PC-9 (cell line): ENCODE measurements around the gene RPS6KB1. TPM values are rescaled to one million over a fixed set of nuclear protein-coding genes. Genes with fewer than 3 reads are reported as not detected.
"Not testable (repeated sequence)": the region's sequence is repeated elsewhere in the genome, so short reads cannot be mapped to it uniquely, and the experiment has no call there.

Experiments used
- BruUV-seq: library from RNA; stranded (reverse); fragments of 400-500 nt; replicated peaks from 2 replicates; lab custom pipeline; 2021; lab: Mats Ljungman, UMichigan
- CTCF ChIA-PET: fragments of 300-600 bp; sonication (Branson Sonifier 250); formaldehyde crosslinking; loops from one replicate; lab custom pipeline; 2022; ENCODE audit warnings: antibody characterized with exemption; lab: Charles Lee
- POLR2A ChIA-PET: fragments of 300-600 bp; sonication (Branson Sonifier 250); formaldehyde crosslinking; loops from one replicate; lab custom pipeline; 2022; ENCODE audit warnings: antibody characterized with exemption; ENCODE audit not compliant: unreplicated experiment; lab: Charles Lee
- DNase-seq, 2 experiments: peaks; one replicate each; pipeline versions ENCODE4 v3.0.0 to v3.0.0-alpha.2; 2015 to 2022; ENCODE audit warnings: mixed read lengths in 1 of 2
- H2AFZ ChIP-seq: fragments of 200-600 bp; sonication (generic); 2 replicates; pipeline ENCODE4 v1.8.1; 2017; ENCODE audit warnings: antibody characterized with exemption
- H3F3A ChIP-seq: fragments of 200-600 bp; sonication (generic); 2 replicates; pipeline ENCODE4 v1.8.1; 2017; ENCODE audit warnings: antibody characterized with exemption, mild to moderate bottlenecking, low read depth; ENCODE audit not compliant: insufficient read depth
- H3K27ac ChIP-seq: fragments of 200-600 bp; sonication (generic); 2 replicates; pipeline ENCODE4 v1.6.1; 2016; ENCODE audit warnings: mixed run types
- H3K27me3 ChIP-seq: fragments of 200-600 bp; sonication (generic); 2 replicates; pipeline ENCODE4 v1.6.1; 2016; ENCODE audit warnings: low read depth, mixed run types; ENCODE audit not compliant: insufficient read depth
- H3K36me3 ChIP-seq: fragments of 200-600 bp; sonication (generic); 2 replicates; pipeline ENCODE4 v1.6.1; 2016; ENCODE audit warnings: low read depth, mixed run types
- H3K4me1 ChIP-seq: fragments of 200-600 bp; sonication (generic); replicated peaks from 2 replicates; pipeline ENCODE4 v1.6.1; 2016; ENCODE audit warnings: mixed run types; ENCODE audit not compliant: insufficient read depth
- H3K4me2 ChIP-seq: fragments of 200-600 bp; sonication (generic); 2 replicates; pipeline ENCODE4 v1.6.1; 2017; ENCODE audit warnings: mixed run types
- H3K4me3 ChIP-seq: fragments of 200-600 bp; sonication (generic); 2 replicates; pipeline ENCODE4 v1.6.1; 2016; ENCODE audit warnings: mixed run types
- H3K79me2 ChIP-seq: fragments of 200-600 bp; sonication (generic); 2 replicates; pipeline ENCODE4 v1.6.1; 2017; ENCODE audit warnings: low read depth, mixed run types
- H3K9me2 ChIP-seq: fragments of 200-600 bp; sonication (generic); 2 replicates; pipeline ENCODE4 v1.8.1; 2017; ENCODE audit warnings: mild to moderate bottlenecking; ENCODE audit not compliant: insufficient read depth
- H3K9me3 ChIP-seq: fragments of 200-600 bp; sonication (generic); 2 replicates; pipeline ENCODE4 v1.8.1; 2016; ENCODE audit warnings: low read depth; ENCODE audit not compliant: insufficient read depth
- H4K20me1 ChIP-seq: fragments of 200-600 bp; sonication (generic); 2 replicates; pipeline ENCODE4 v1.8.1; 2017; ENCODE audit not compliant: insufficient read depth
- CTCF ChIP-seq: fragments of 200-600 bp; sonication (generic); conservative IDR thresholded peaks from 2 replicates; pipeline ENCODE4 v1.6.1; 2017; ENCODE audit warnings: mixed run types, antibody characterized with exemption, mild to moderate bottlenecking, moderate library complexity
- EZH2 ChIP-seq: fragments of 200-600 bp; sonication (generic); IDR thresholded peaks from 2 replicates; pipeline ENCODE4 v1.8.0; 2017; ENCODE audit warnings: antibody characterized with exemption, low read depth
- intact Hi-C: fragments of 100-400 bp; cut with micrococcal nuclease; formaldehyde crosslinking; loops from one replicate; pipeline ENCODE4 v1.10.0; 2022; ENCODE audit not compliant: unreplicated experiment
- total RNA-seq: library from RNA; stranded (reverse); gene quantifications from 2 replicates; pipeline ENCODE4 v1.2.3, GENCODE V29; 2021

RPS6KB1 gene
- total RNA-seq, 1 experiment from 2014 or later = 41.8 TPM

DNA sequence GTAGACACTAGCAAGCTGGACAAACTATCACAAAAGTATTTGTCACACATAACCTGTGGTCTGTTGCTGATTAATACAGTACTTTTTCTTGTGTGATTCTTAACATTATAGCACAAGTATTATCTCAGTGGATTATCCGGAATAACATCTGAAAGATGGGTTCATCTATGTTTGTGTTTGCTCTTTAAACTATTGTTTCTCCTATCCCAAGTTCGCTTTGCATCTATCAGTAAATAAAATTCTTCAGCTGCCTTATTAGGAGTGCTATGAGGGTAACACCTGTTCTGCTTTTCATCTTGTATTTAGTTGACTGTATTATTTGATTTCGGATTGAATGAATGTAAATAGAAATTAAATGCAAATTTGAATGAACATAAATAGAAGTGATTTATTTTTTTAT, 57.1 kb downstream of the RPS6KB1 start:
- intact Hi-C loops = no loop called here
- no peak for DNase-seq
- peaks cover 23% of the 10 kb centered on the region for H3F3A ChIP-seq
- no peaks in the 10 kb centered on the region for H4K20me1 ChIP-seq
- no TSS peak for BruUV-seq
- no peak overlapping the region for H3K27ac ChIP-seq
- H3K9me2 ChIP-seq = no peaks in the 10 kb centered on the region
- no peaks in the 10 kb centered on the region for H3K4me1 ChIP-seq
- ChIA-PET CTCF (no interaction called here), POLR2A (no interaction called here)
- H2AFZ ChIP-seq = no peak overlapping the region
- peaks cover 19% of the 10 kb centered on the region; the same call in 1 of the 2 replicates for H3K36me3 ChIP-seq
- H3K27me3 ChIP-seq = no peaks in the 10 kb centered on the region
- TF ChIP-seq EZH2 (no peak), CTCF (no peak)
- no peak overlapping the region for H3K4me3 ChIP-seq
- H3K9me3 ChIP-seq = no peaks in the 10 kb centered on the region
- no peaks in the 10 kb centered on the region for H3K79me2 ChIP-seq
- no peak overlapping the region for H3K4me2 ChIP-seq

DNA sequence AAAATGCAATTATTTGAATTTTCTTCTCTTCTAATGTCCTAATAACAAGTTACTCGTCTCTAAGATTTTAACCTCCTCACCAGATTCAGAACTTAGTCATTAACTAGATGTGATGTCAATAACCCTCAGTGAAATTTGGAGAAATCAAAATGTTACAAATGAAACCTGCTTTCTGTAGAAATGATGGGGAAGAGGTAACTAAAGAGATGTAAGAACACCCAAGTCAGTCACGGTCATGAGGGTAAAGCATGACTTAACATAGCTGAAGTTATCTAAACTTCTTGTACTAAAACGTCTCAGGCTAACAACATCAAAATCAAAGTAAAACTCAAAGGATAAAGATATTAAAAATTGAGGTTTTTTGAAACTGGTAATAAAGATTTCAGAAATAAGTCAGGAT, 61.9 kb downstream of the RPS6KB1 start:
- no peak for TF ChIP-seq CTCF
- no peak for TF ChIP-seq EZH2
- Histone ChIP-seq H4K20me1 (no peaks in the 10 kb centered on the region; the same call in 1 of the 2 replicates), H3K4me3 (no peak overlapping the region), H3K9me3 (no peaks in the 10 kb centered on the region), H3K79me2 (no peaks in the 10 kb centered on the region), H3K27ac (no peak overlapping the region), H3K4me1 (no peaks in the 10 kb centered on the region), H3K4me2 (no peak overlapping the region), H3F3A (peaks cover 4% of the 10 kb centered on the region; the same call in 1 of the 2 replicates), H3K9me2 (no peaks in the 10 kb centered on the region), H3K36me3 (peaks cover 4% of the 10 kb centered on the region; the same call in 1 of the 2 replicates), H2AFZ (no peak overlapping the region), H3K27me3 (no peaks in the 10 kb centered on the region)
- intact Hi-C loops = no loop called here
- no peak for DNase-seq
- no TSS peak for BruUV-seq
- POLR2A ChIA-PET = interaction anchor here (0.7 kb wide), 1 partner anchor 264 kb away, joined by 4 read pairs; no protein-coding TSS in a partner anchor
- CTCF ChIA-PET = no interaction called here

DNA sequence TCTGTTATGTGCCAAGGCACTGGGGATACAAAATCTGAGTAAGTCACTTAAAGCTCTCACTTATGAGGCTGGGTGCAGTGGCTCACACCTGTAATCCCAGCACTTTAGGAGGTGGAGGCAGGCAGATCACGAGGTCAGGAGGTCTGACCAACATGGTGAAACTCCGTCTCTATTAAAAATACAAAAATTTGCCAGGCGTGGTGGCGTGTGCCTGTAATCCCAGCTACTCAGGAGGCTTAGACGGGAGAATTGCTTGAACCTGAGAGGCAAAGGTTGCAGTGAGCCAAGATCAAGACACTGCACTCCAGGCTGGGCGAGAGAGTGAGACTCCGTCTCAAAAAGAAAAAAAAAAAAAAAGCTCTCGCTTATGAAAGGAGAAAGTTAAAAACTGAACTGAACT, 66.7 kb downstream of the RPS6KB1 start:
- H3K79me2 ChIP-seq, H3K4me2 ChIP-seq, H3K4me3 ChIP-seq, H3K27me3 ChIP-seq, H3K27ac ChIP-seq, intact Hi-C loops, H3K9me3 ChIP-seq, POLR2A ChIA-PET, H3K9me2 ChIP-seq, BruUV-seq, DNase-seq, H3K36me3 ChIP-seq, H4K20me1 ChIP-seq, H2AFZ ChIP-seq: not testable (repeated sequence)
- CTCF ChIA-PET = interaction anchor here (0.7 kb wide), 1 partner anchor 205 kb away, joined by 6 read pairs; no protein-coding TSS in a partner anchor
- H3F3A ChIP-seq = peaks cover 17% of the 10 kb centered on the region; the same call in 1 of the 2 replicates
- peaks cover 11% of the 10 kb centered on the region for H3K4me1 ChIP-seq
